ENCODE measurements around the gene DKK2. TPM values are rescaled to one million over a fixed set of nuclear protein-coding genes. Genes with fewer than 3 reads are reported as not detected.

The DKK2 gene
- total and polyA plus RNA-seq, 10 of the 15 experiments (the other 5 are each of a cell fraction or from before 2014, with no cell fraction given) = not detected

GRCh38 chr4:107011312-107011711, 24.8 kb downstream of the DKK2 start:
- no peak for ATAC-seq
- TF ChIP-seq ZZZ3 (IDR thresholded peaks at IDR 0.05; ENCODE audit: control insufficient read depth, insufficient read length, low read depth) = no peak
- TF ChIP-seq RFX5 (IDR thresholded peaks at IDR 0.05; ENCODE audit: low read depth, low read length) = no peak
- Histone ChIP-seq H3K4me2 (ENCODE audit: control insufficient read depth, insufficient read depth) (no peak overlapping the region), H3K4me1 (ENCODE audit: control insufficient read depth, insufficient read depth, low read length) (no peaks in the 10 kb centered on the region), H3K9ac (ENCODE audit: control insufficient read depth, insufficient read depth, low read length) (no peak overlapping the region), H2AFZ (ENCODE audit: control insufficient read depth, low read depth, low read length) (no peak overlapping the region), H3K9me3 (replicated peaks; ENCODE audit: control insufficient read depth, insufficient read depth, low read length) (no peaks in the 10 kb centered on the region), H3K4me3 (no peak overlapping the region), H3K27ac (ENCODE audit: control insufficient read depth, insufficient read depth) (no peak overlapping the region), H4K20me1 (ENCODE audit: control insufficient read depth, insufficient read depth) (no peaks in the 10 kb centered on the region), H3K27me3 (replicated peaks in 1 of 2; ENCODE audit: control insufficient read depth in 2 of 2, insufficient read depth in 2 of 2, low read length in 1 of 2) (no peaks in the 10 kb centered on the region), H3K79me2 (ENCODE audit: control insufficient read depth, insufficient read depth, low read length) (no peaks in the 10 kb centered on the region), H3K36me3 (ENCODE audit: control insufficient read depth in 2 of 2, insufficient read depth in 2 of 2, low read length in 1 of 2) (no peaks in the 10 kb centered on the region)
- ChIA-PET CTCF (no interaction called here), POLR2A (no interaction called here), SMC1A (ENCODE audit: uncharacterized antibody, unreplicated experiment) (no interaction called here), RAD21 (ENCODE audit: unreplicated experiment) (no interaction called here)
- no TSS peak for BruUV-seq (replicated peaks)
- no peak for DNase-seq (ENCODE audit: low read depth, low spot score)
- intact Hi-C loops (cut with micrococcal nuclease; ENCODE audit: unreplicated experiment) (no loop called here), in situ Hi-C loops (cut with MboI) (no loop called here)
- no peak for FAIRE-seq
- 0% methylated on average over 3 of the region's 3 CpGs for WGBS (ENCODE audit: insufficient coverage, insufficient replicate concordance, low lambda C conversion rate, missing lambda C conversion rate)

- WGBS (ENCODE audit: insufficient coverage, insufficient replicate concordance, low lambda C conversion rate, missing lambda C conversion rate) = 45% methylated on average over 3 of the region's 3 CpGs
- POLR2A ChIA-PET = interaction anchor here (0.7 kb wide), 1 partner anchor 195 kb away, joined by 4 read pairs; no protein-coding TSS in a partner anchor
- TF ChIP-seq LARP7 (IDR thresholded peaks at IDR 0.05) = no peak
- TF ChIP-seq MTA3 (IDR thresholded peaks at IDR 0.05; ENCODE audit: borderline replicate concordance, low read length) = no peak
- no peak for TF ChIP-seq EGR1 (IDR thresholded peaks at IDR 0.05; ENCODE audit: borderline replicate concordance in 1 of 2, low read depth in 2 of 2, low read length in 2 of 2)
Measured at GRCh38 chr4:107009196-107009968, 26.7 kb downstream of the DKK2 start.

More at GRCh38 chr4:107009196-107009968, 26.7 kb downstream of the DKK2 start:
- Histone ChIP-seq H3K27ac (ENCODE audit: control insufficient read depth, insufficient read depth) (no peak overlapping the region), H3K27me3 (replicated peaks in 1 of 2; ENCODE audit: control insufficient read depth in 2 of 2, insufficient read depth in 2 of 2, low read length in 1 of 2) (no peaks in the 10 kb centered on the region), H3K36me3 (ENCODE audit: control insufficient read depth in 2 of 2, insufficient read depth in 2 of 2, low read length in 1 of 2) (no peaks in the 10 kb centered on the region), H2AFZ (ENCODE audit: control insufficient read depth, low read depth, low read length) (no peak overlapping the region), H3K4me1 (ENCODE audit: control insufficient read depth, insufficient read depth, low read length) (no peaks in the 10 kb centered on the region), H3K4me3 (no peak overlapping the region), H3K9ac (ENCODE audit: control insufficient read depth, insufficient read depth, low read length) (no peak overlapping the region), H3K9me3 (replicated peaks; ENCODE audit: control insufficient read depth, insufficient read depth, low read length) (no peaks in the 10 kb centered on the region), H3K79me2 (ENCODE audit: control insufficient read depth, insufficient read depth, low read length) (no peaks in the 10 kb centered on the region), H3K4me2 (ENCODE audit: control insufficient read depth, insufficient read depth) (no peak overlapping the region), H4K20me1 (ENCODE audit: control insufficient read depth, insufficient read depth) (no peaks in the 10 kb centered on the region)
- DNase-seq (ENCODE audit: low read depth, low spot score) = no peak
- ChIA-PET SMC1A (ENCODE audit: uncharacterized antibody, unreplicated experiment) (interaction anchor here (0.8 kb wide), 1 partner anchor 9 kb away, joined by 3 read pairs; no protein-coding TSS in a partner anchor), CTCF (no interaction called here), RAD21 (ENCODE audit: unreplicated experiment) (no interaction called here)
- no peak for ATAC-seq
- intact Hi-C loops (cut with micrococcal nuclease; ENCODE audit: unreplicated experiment) = no loop called here
- FAIRE-seq = no peak
- no TSS peak for BruUV-seq (replicated peaks)
- in situ Hi-C loops (cut with MboI) = no loop called here

Data from GM12878 (cell line).